GM18951 (cell line): ENCODE data around the gene MPND.

Experiments used
- POLR2A ChIP-seq: IDR thresholded peaks from 4 replicates; pipeline ENCODE4 v1.6.1; 2011; ENCODE audit warnings: mild to moderate bottlenecking; ENCODE audit not compliant: insufficient read length, insufficient read depth; ENCODE audit errors: extremely low read depth
- in situ Hi-C: fragments of 300-500 bp; cut with MboI; formaldehyde crosslinking; loops from one replicate; pipeline ENCODE4 v1.12.0; 2022; ENCODE audit warnings: low sequenced_read_pairs, mixed read lengths, inconsistent platforms; ENCODE audit not compliant: unreplicated experiment

The MPND gene

GRCh38 chr19:4379383-4380253 is 36.3 kb downstream of the MPND start:
- in situ Hi-C loops: no loop called here
- TF ChIP-seq POLR2A: peak; percentile 43

- TF ChIP-seq POLR2A: no peak
- in situ Hi-C loops: no loop called here
These were observed 36.9 kb downstream of the MPND start for GRCh38 chr19:4380254-4380727.

GRCh38 chr19:4385291-4386040 is 42.1 kb downstream of the MPND start:
- no peak for TF ChIP-seq POLR2A
- in situ Hi-C loops: no loop called here

DNA sequence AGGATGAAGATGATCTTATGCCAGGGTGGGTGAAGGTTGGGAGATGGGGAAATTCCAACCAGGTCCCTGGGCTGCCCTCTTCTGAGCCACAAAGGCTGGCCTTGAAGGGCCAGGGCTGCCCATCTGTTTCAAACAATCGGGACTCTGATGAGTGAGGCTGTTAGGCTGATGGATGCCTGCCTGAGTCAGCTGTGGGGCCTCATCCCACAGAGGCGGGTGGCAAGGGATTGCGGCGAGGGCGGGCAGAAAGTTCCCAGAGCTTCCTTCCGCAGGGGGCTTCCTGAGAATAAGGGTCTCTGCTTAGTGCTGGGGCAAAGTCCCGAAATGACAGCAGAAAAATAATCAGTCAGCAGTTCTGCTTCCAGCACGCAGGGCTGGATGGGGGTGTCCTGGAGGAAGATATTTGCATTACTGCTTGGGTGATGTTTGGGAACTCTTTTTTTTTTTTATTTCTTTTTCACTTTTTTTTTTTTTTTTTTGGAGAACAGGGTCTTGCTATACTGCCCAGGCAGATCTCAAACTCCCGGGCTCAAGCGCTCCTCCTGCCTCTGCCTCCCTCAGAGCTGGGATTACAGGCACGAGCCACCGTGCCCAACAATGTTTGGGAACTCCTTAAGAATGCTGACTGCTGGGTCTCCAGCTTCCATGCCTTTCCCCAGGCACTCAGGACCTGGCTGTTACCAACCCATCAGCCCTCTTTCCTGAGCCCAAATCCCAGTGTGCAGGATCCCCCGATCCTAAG is 42.9 kb downstream of the MPND start:
- in situ Hi-C loops: no loop called here
- TF ChIP-seq POLR2A: no peak

DNA sequence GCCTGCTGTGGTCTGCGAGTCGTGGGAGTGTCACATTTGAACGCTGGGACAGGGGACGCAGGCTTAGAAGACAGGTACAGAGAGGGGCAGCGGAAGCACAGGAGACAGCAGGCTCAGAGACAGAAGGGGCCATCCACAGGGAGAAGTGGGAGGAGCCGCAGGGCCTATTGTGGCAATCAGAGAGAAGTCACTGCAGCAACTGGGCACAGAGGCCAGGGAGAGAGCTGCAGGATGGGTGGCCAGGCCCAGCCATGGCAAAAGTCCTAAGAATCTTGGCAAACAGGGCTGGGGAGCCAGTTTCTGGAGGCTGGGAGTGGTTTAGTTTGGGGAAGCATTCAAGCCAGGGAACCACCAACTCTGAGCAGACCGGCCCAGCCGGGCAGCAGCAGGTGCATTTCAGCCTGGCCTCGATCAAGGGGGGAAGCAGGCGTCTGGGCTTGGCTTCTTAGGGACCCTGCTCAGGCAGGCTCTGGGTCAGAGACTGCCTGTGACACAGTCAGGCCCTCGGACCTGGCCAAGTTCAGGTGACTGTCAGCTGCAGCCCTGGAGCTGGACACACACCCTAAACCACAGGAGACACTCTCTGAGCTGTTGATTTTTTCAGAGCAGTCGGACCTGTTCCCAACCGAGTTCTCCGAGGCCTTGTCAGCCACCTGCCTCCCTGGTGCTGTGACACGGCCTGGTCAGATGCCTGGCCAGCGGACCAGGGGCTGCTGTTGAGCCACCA is 45.1 kb downstream of the MPND start:
- no peak for TF ChIP-seq POLR2A
- in situ Hi-C loops: no loop called here

DNA sequence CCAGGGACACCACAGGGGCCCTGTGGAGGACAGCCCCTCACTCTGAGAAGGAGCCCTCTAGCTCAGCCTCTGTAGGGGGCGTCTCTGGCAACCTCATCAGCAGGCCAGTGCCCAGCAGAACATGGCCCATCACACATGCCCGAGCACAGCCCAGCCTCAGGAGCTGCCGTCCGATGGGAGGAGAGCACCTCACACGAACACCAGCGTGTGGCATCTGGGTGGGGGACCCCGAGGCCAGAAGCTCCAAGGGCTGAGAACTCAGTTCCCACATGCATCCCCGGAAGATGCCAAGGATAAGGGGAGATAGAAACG is 45.7 kb downstream of the MPND start:
- TF ChIP-seq POLR2A: no peak
- in situ Hi-C loops: no loop called here

DNA sequence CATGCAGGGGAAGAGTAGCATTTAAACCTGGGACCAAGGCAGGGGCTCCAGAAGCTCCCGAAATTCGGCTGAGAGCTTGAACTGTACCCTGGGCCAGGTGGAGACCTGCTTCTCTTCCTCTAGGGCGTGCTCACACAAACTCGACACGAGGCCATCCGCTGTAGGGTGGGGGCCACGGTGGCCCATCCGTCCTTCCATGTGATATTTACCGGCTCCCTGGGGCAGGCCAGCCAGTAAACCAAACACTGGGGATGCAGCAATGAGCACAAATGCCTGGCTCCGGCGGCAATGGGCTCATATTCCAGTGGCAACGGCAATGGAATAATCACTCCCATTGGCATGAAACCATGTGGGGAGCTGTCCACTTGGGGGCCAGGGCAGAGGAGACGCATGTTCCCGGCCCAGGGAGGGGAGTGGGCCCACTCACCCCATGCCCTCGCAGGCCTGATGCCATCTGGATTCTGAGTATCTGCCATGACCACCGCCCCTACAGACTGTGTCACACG is 46.2 kb downstream of the MPND start:
- in situ Hi-C loops: no loop called here
- TF ChIP-seq POLR2A: no peak

DNA sequence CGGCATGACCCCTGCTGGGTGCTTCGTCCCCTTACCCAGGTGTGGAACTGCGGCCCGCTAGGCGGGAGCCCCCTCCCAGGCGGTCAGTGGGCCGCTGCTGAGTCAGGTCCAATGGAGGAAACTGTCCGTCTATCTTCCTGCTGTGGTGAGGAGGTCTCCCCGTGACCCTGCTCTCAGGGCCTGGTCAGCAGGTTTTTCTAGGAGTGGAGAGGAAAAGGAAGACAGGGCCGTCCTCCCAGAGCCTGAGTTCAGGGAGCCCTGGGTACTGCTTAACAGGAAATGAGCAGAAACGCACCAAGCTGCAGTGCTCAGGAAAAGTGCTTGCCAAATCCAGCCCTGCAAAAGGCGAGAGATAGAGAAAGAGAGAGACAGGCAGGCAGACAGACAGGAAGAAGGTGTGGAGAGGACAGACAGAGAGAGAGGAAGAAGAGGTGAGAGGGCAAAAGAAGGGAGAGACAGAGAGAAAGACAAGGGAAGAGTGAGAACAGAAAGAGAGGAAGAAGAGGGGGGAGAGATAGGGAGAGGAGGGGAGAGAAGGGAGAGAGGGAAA is 46.7 kb downstream of the MPND start:
- in situ Hi-C loops: no loop called here
- no peak for TF ChIP-seq POLR2A

DNA sequence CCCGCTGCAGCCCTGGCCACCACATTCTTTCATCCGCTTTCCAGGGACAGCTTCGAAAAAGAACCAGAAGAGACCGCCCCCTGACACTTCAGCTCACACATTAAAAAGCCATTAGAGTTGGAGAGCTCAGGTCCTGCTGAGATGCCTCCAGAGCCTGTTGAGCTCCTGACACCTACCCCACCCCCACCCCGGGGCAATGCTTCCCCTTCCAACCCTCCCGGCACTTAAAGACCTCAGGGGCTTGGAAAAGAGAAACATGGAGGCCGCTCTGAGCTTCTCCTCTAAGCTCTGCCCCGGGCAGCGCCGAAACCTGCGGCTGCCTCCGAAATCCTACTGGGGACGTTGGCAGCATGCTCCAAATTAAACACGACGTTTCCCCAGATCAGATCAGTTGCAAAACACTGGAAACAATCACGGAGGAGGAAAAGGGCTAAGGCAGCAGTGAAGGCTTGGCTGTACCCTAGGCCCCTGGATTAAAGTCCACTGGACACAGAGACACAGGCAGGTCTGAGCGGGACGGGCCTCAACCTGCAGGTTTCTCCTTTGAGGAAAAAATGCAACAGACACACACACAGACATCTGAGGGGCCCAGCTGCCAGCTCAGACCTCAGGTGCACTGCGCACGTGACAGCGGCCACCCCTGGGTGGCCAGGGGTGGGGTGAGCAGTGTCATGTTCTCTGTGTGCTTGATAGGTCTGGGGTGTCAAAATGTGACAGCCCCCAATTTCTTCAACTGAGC is 47.4 kb downstream of the MPND start:
- no peak for TF ChIP-seq POLR2A
- in situ Hi-C loops: no loop called here

DNA sequence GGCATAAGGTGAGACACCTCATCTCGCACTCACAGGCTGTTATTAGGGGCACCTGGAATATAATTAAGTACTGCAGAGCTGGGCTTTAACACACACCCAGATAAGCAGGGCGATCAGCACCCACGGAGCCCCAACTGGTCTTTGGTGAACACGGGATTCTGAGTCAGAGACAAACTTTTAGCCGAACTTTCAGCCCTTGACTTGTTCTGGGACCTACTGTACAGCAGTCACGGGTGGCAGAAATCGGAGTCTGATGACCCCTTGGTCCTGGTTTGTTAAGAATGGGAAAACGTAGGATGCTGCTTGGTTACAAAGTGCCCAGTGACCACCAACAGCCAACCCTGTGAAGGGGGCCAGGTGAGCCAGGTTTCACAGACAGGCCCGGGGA is 47.9 kb downstream of the MPND start:
- TF ChIP-seq POLR2A: no peak
- in situ Hi-C loops: no loop called here

GRCh38 chr19:4391701-4392483 is 48.5 kb downstream of the MPND start:
- in situ Hi-C loops: no loop called here
- TF ChIP-seq POLR2A: no peak

DNA sequence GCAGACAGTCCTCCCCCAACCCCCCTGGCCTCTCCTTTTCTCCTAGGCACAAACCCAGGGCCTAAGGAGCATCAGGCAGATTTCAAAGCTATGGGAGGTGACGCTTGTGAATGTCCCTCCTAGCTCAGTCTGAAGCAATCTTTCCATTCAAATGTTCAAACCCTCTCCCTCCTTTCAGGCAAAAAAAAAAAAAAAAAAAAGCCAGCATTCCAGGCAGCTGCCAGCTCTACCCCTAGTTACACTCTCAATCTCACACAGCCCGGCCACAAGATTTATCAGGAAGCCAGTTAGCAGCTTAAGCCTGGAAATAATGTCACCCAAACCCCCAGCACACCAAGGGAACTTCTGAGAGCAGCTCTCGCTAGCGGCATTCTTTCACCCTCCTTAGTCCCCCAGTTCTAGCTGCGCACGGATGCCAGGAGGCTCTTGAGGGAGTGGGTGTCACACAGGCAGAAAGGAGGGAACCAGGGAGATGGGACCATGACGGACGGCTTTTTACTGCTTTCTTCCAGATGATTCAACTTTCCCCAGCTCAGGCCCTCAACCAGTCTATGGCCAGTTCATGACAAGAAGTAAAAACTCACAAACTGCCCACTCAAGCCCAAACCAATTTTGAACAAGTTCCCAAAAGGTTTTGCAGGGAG is 50.7 kb downstream of the MPND start:
- in situ Hi-C loops: no loop called here
- no peak for TF ChIP-seq POLR2A
